Gastroesophageal sphincter (tissue), 4 donors: Measurements from ENCODE around the gene PPP1R26. TPM values are rescaled to one million over a fixed set of nuclear protein-coding genes. Genes with fewer than 3 reads are reported as not detected.

Experiments
- ATAC-seq: fragments of 150-250 bp; one replicate; pipeline ENCODE4 v1.9.1; 2016; ENCODE audit warnings: mild to moderate bottlenecking, moderate library complexity
- H3K27ac ChIP-seq, 4 donors: fragments of 200-600 bp; sonication (generic) in 3 of 4; 1 replicate in 3 of 4; 2 replicates in 1 of 4; pipeline ENCODE4 v1.5.1; 2016 to 2019
- H3K27me3 ChIP-seq: fragments of 200-600 bp; sonication (generic); one replicate; pipeline ENCODE4 v1.5.1; 2019
- H3K36me3 ChIP-seq, 2 donors: fragments of 200-600 bp; sonication (generic); one replicate each; pipeline ENCODE4 v1.5.1; 2019; ENCODE audit warnings: control low read depth in 1 of 2
- H3K4me1 ChIP-seq, 3 donors: fragments of 200-600 bp; sonication (generic); 1 replicate in 2 of 3; 2 replicates in 1 of 3; pipeline ENCODE4 v1.5.1; 2016 to 2019; ENCODE audit warnings: control low read depth in 2 of 3
- H3K4me3 ChIP-seq, 2 donors: fragments of 200-600 bp; sonication (generic); one replicate each; pipeline ENCODE4 v1.5.1; 2019; ENCODE audit warnings: mild to moderate bottlenecking in 1 of 2, moderate library complexity in 1 of 2
- H3K9me3 ChIP-seq, 3 donors: fragments of 200-600 bp; sonication (generic); one replicate each; pipeline ENCODE4 v1.5.1; 2017 to 2019; ENCODE audit warnings: control low read depth in 2 of 3
- EP300 ChIP-seq: sonication (generic); formaldehyde crosslinking; IDR thresholded peaks from one replicate; pipeline ENCODE4 v1.6.1; 2017; ENCODE audit warnings: antibody characterized with exemption, mild to moderate bottlenecking
- POLR2A ChIP-seq, 2 donors: fragments of 450-650 bp; IDR thresholded peaks; one replicate each; pipeline ENCODE4 v1.6.1; 2017; ENCODE audit warnings: antibody characterized with exemption in 2 of 2, mild to moderate bottlenecking in 2 of 2, moderate library complexity in 1 of 2
- POLR2AphosphoS5 ChIP-seq: sonication (generic); formaldehyde crosslinking; IDR thresholded peaks from one replicate; pipeline ENCODE4 v1.6.1; 2017; ENCODE audit warnings: antibody characterized with exemption
- WGBS, 2 donors: methylation state at CpG; one replicate each; pipeline ENCODE4 v1.1.5; 2018; ENCODE audit warnings: low coverage in 1 of 2; 5-methylcytosine and 5-hydroxymethylcytosine counted together
- total RNA-seq, 4 donors: library from RNA; depleted of rRNA; stranded (reverse); fragments of >200 nt; gene quantifications; one replicate each; pipeline ENCODE4 v1.1.0, GENCODE V29; 2016
- TF ChIP-seq, protein P1 (sequence below), 4 experiments: fragments of 200-600 bp in 2 of 4; fragments of 450-650 bp in 2 of 4; sonication (generic) in 1 of 4; IDR thresholded peaks; one replicate each; pipeline ENCODE4 v1.5.1; 2017 to 2019; ENCODE audit warnings: antibody characterized with exemption in 4 of 4, mild to moderate bottlenecking in 2 of 4, moderate library complexity in 2 of 4

PPP1R26 gene
- total RNA-seq, 4 donors from 2014 or later = 10.9 to 25.0 (median 14.4) TPM

GRCh38 chr9:135505406-135506187 lies 26.0 kb downstream of the PPP1R26 start:
- ATAC-seq = no peak
- peaks cover 0 to 43% of the 10 kb centered on the region in 2 donors for H3K36me3 ChIP-seq
- H3K27me3 ChIP-seq = no peaks in the 10 kb centered on the region
- H3K27ac ChIP-seq = no peak overlapping the region
- 70% methylated on average over 2 of the region's 24 CpGs; no CpG with 5 or more reads in 1 of the 2 donors for WGBS, 2 donors
- H3K4me1 ChIP-seq = peaks cover 2 to 27% (median 12%) of the 10 kb centered on the region in 3 donors
- H3K9me3 ChIP-seq = peaks cover 0 to 16% (median 0%) of the 10 kb centered on the region in 3 donors
- TF ChIP-seq POLR2A (IDR thresholded peaks at IDR 0.05) (no peak), EP300 (no peak), POLR2AphosphoS5 (no peak)
- TF ChIP-seq, protein P1, sequence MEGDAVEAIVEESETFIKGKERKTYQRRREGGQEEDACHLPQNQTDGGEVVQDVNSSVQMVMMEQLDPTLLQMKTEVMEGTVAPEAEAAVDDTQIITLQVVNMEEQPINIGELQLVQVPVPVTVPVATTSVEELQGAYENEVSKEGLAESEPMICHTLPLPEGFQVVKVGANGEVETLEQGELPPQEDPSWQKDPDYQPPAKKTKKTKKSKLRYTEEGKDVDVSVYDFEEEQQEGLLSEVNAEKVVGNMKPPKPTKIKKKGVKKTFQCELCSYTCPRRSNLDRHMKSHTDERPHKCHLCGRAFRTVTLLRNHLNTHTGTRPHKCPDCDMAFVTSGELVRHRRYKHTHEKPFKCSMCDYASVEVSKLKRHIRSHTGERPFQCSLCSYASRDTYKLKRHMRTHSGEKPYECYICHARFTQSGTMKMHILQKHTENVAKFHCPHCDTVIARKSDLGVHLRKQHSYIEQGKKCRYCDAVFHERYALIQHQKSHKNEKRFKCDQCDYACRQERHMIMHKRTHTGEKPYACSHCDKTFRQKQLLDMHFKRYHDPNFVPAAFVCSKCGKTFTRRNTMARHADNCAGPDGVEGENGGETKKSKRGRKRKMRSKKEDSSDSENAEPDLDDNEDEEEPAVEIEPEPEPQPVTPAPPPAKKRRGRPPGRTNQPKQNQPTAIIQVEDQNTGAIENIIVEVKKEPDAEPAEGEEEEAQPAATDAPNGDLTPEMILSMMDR (IDR thresholded peaks at IDR 0.05) = no peak
- no peak overlapping the region for H3K4me3 ChIP-seq

DNA sequence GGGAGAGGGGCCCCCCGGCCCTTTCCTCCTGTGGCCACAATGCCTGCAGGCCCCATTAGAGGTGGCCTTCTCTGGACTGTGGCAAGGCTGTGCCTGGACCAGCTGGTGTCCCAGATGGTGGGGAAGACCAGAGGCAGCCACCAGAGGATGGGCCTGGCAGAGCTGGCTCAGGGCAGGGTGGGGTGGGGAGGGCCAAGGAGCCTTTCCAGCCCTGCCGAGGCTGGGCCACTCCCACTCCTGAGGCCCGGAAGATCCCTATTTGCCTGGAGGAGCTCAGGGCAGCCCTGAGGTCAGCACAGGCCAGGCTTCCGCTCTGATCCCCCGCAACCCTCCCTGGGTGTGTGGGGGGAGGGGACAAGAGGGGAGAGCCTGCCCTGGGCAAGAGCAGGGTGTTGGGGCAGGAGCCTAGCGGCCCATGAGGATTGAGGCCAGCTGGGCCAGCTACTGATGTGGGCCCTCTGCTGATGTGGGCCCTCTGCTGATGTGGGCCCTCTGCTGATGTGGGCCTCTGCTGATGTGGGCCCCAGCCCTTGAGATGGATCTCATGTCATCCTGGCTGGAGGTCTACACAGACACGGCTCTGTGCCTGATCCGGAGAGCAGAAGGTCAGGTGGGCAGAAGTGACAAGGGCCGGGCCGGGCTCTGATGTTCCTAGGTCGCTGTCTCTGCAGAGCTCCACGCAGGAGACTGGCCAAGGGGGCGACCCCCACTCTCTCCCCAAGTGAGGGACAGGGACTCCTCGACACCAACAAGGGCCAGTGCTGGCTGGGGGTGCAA lies 26.9 kb downstream of the PPP1R26 start:
- peaks cover 0 to 43% of the 10 kb centered on the region in 2 donors for H3K36me3 ChIP-seq
- no peak for ATAC-seq
- 58 to 100% methylated on average over 1 to 7 of the region's 14 CpGs for WGBS, 2 donors
- H3K4me1 ChIP-seq = peaks cover 2 to 21% (median 8%) of the 10 kb centered on the region in 3 donors
- H3K9me3 ChIP-seq = peaks cover 0 to 16% (median 0%) of the 10 kb centered on the region in 3 donors
- H3K4me3 ChIP-seq = no peak overlapping the region
- TF ChIP-seq, protein P1 (IDR thresholded peaks at IDR 0.05) = no peak
- no peak for TF ChIP-seq POLR2A (IDR thresholded peaks at IDR 0.05)
- no peak for TF ChIP-seq POLR2AphosphoS5
- TF ChIP-seq EP300 = no peak
- H3K27me3 ChIP-seq = no peaks in the 10 kb centered on the region
- no peak overlapping the region for H3K27ac ChIP-seq

GRCh38 chr9:135507104-135508035 lies 27.8 kb downstream of the PPP1R26 start:
- no peak overlapping the region for H3K4me3 ChIP-seq
- peaks cover 0 to 16% (median 0%) of the 10 kb centered on the region in 3 donors for H3K9me3 ChIP-seq
- no peaks in the 10 kb centered on the region for H3K27me3 ChIP-seq
- H3K36me3 ChIP-seq = peaks cover 0 to 34% of the 10 kb centered on the region in 2 donors
- ATAC-seq = no peak
- WGBS, 2 donors = 90 to 92% methylated on average over 2 to 6 of the region's 23 CpGs
- TF ChIP-seq POLR2AphosphoS5 (no peak), POLR2A (IDR thresholded peaks at IDR 0.05) (no peak), EP300 (no peak)
- TF ChIP-seq, protein P1 (IDR thresholded peaks at IDR 0.05) = no peak
- H3K4me1 ChIP-seq = peaks cover 0 to 13% (median 0%) of the 10 kb centered on the region in 3 donors
- H3K27ac ChIP-seq = no peak overlapping the region

- Histone ChIP-seq H3K27me3 (no peaks in the 10 kb centered on the region), H3K9me3 (peaks cover 0 to 16% (median 0%) of the 10 kb centered on the region in 3 donors), H3K27ac (no peak overlapping the region), H3K4me3 (no peak overlapping the region), H3K36me3 (peaks cover 0 to 25% of the 10 kb centered on the region in 2 donors), H3K4me1 (peaks cover 0 to 5% (median 0%) of the 10 kb centered on the region in 3 donors)
- TF ChIP-seq POLR2AphosphoS5 = no peak
- TF ChIP-seq POLR2A (IDR thresholded peaks at IDR 0.05) = no peak
- TF ChIP-seq, protein P1 (IDR thresholded peaks at IDR 0.05) = no peak
- no peak for TF ChIP-seq EP300
- 83% methylated on average over 2 of the region's 9 CpGs; no CpG with 5 or more reads in 1 of the 2 donors for WGBS, 2 donors
- ATAC-seq = no peak
Observed at GRCh38 chr9:135508211-135508820, 28.7 kb downstream of the PPP1R26 start.
